Liver (tissue), 9 donors: ENCODE results near the gene SAV1. TPM values are rescaled to one million over a fixed set of nuclear protein-coding genes. Genes with fewer than 3 reads are reported as not detected.

Experiments used
- DNase-seq: peaks from one replicate; pipeline ENCODE4 v3.0.0-alpha.2; 2017; ENCODE audit warnings: low spot score
- H3K27ac ChIP-seq, 2 donors: one replicate each; pipeline ENCODE4 v1.7.0; 2013; ENCODE audit warnings: inconsistent platforms in 2 of 2, low read length in 2 of 2, control low read depth in 1 of 2, low read depth in 1 of 2, mild to moderate bottlenecking in 1 of 2
- H3K27me3 ChIP-seq, 4 donors: one replicate each; pipeline versions ENCODE4 v1.6.1 to v1.7.0; 2013; ENCODE audit warnings: low read length in 3 of 4, inconsistent platforms in 1 of 4, mild to moderate bottlenecking in 1 of 4, moderate library complexity in 1 of 4; ENCODE audit not compliant: control insufficient read depth in 4 of 4, insufficient read depth in 4 of 4
- H3K36me3 ChIP-seq, 4 donors: one replicate each; pipeline versions ENCODE4 v1.6.1 to v1.7.0; 2013; ENCODE audit warnings: low read length in 3 of 4, mild to moderate bottlenecking in 3 of 4, low read depth in 1 of 4, moderate library complexity in 1 of 4; ENCODE audit not compliant: control insufficient read depth in 4 of 4, insufficient read depth in 3 of 4
- H3K4me1 ChIP-seq, 4 donors: one replicate each; pipeline versions ENCODE4 v1.6.1 to v1.7.0; 2013; ENCODE audit warnings: low read length in 3 of 4, mild to moderate bottlenecking in 3 of 4, moderate library complexity in 1 of 4; ENCODE audit not compliant: control insufficient read depth in 4 of 4, insufficient read depth in 4 of 4
- H3K4me3 ChIP-seq, 3 donors: one replicate each; pipeline versions ENCODE4 v1.6.1 to v1.7.0; 2013; ENCODE audit warnings: low read length in 3 of 3, control low read depth in 1 of 3, low read depth in 1 of 3, mild to moderate bottlenecking in 1 of 3
- H3K9ac ChIP-seq, 2 donors: one replicate each; pipeline ENCODE4 v1.7.0; 2013; ENCODE audit warnings: low read length in 2 of 2, mild to moderate bottlenecking in 2 of 2, moderate library complexity in 2 of 2, control low read depth in 1 of 2, low read depth in 1 of 2
- H3K9me3 ChIP-seq, 4 donors: one replicate each; pipeline versions ENCODE4 v1.6.1 to v1.7.0; 2013; ENCODE audit warnings: low read length in 3 of 4; ENCODE audit not compliant: control insufficient read depth in 4 of 4
- EGR1 ChIP-seq, 2 donors: IDR thresholded peaks; 2 replicates each; pipeline ENCODE4 v1.6.1; 2016 to 2018; ENCODE audit warnings: antibody characterized with exemption in 2 of 2, low read depth in 2 of 2
- FOXA1 ChIP-seq: IDR thresholded peaks from 2 replicates; pipeline ENCODE4 v1.6.1; 2016; ENCODE audit warnings: antibody characterized with exemption
- GABPA ChIP-seq, 2 donors: IDR thresholded peaks in 1 of 2; conservative IDR thresholded peaks in 1 of 2; 2 replicates each; pipeline ENCODE4 v1.6.1; 2016; ENCODE audit warnings: antibody characterized with exemption in 2 of 2, mild to moderate bottlenecking in 1 of 2, moderate library complexity in 1 of 2
- HNF4A ChIP-seq, 2 donors: conservative IDR thresholded peaks; 2 replicates each; pipeline ENCODE4 v1.6.1; 2016; ENCODE audit warnings: antibody characterized with exemption in 2 of 2, mild to moderate bottlenecking in 2 of 2
- HNF4G ChIP-seq: IDR thresholded peaks from 2 replicates; pipeline ENCODE4 v1.6.1; 2016; ENCODE audit warnings: antibody characterized with exemption
- NR2F2 ChIP-seq: IDR thresholded peaks from 2 replicates; pipeline ENCODE4 v1.6.1; 2016; ENCODE audit warnings: antibody characterized with exemption
- RXRA ChIP-seq, 2 donors: IDR thresholded peaks; 2 replicates each; pipeline ENCODE4 v1.6.1; 2017 to 2018; ENCODE audit warnings: antibody characterized with exemption in 2 of 2, mild to moderate bottlenecking in 1 of 2
- SP1 ChIP-seq: IDR thresholded peaks from 2 replicates; pipeline ENCODE4 v1.6.1; 2018; ENCODE audit warnings: antibody characterized with exemption, mild to moderate bottlenecking
- TAF1 ChIP-seq: conservative IDR thresholded peaks from 2 replicates; pipeline ENCODE4 v1.6.1; 2016; ENCODE audit warnings: antibody characterized with exemption, mild to moderate bottlenecking
- YY1 ChIP-seq: IDR thresholded peaks from 2 replicates; pipeline ENCODE4 v1.6.1; 2016; ENCODE audit warnings: antibody characterized with exemption, mild to moderate bottlenecking
- WGBS: extraction: QIAGEN DNeasy Blood & Tissue Kit; methylation state at CpG from one replicate; pipeline ENCODE4 v1.1.7; 2013; 5-methylcytosine and 5-hydroxymethylcytosine counted together
- polyA plus RNA-seq, 2 donors: library from polyadenylated mRNA; stranded (reverse) in 1 of 2; unstranded in 1 of 2; fragments of 200-250 nt in 1 of 2; fragments of >200 nt in 1 of 2; fragmentation: Nextera tagmentation in 1 of 2; extraction: Ambion mirVana in 1 of 2; gene quantifications; one replicate each; pipeline versions ENCODE4 v1.2.1 to v1.2.3, GENCODE V29; 2013 to 2015
- total RNA-seq, 2 donors: library from RNA; depleted of rRNA; stranded (reverse); fragments of >200 nt; gene quantifications; one replicate each; pipeline ENCODE4 v1.2.3, GENCODE V29; 2014
- TF ChIP-seq, protein P1 (sequence below): IDR thresholded peaks from 2 replicates; pipeline ENCODE4 v1.6.1; 2016; ENCODE audit warnings: antibody characterized with exemption, mild to moderate bottlenecking
- TF ChIP-seq, protein P2 (sequence below): IDR thresholded peaks from 2 replicates; pipeline ENCODE4 v1.6.1; 2016; ENCODE audit warnings: antibody characterized with exemption
- TF ChIP-seq, protein P3 (sequence below): IDR thresholded peaks from 2 replicates; pipeline ENCODE4 v1.6.1; 2016; ENCODE audit warnings: antibody characterized with exemption
- TF ChIP-seq, protein P4 (sequence below): IDR thresholded peaks from 2 replicates; pipeline ENCODE4 v1.6.1; 2016; ENCODE audit warnings: antibody characterized with exemption
- donor health status: healthy.
- donor health status: healthy.
- donor health status: healthy.
- donor health status: healthy.
- donor health status: healthy.

SAV1 gene
- total and polyA plus RNA-seq, 4 donors, result 4.9 to 14.0 (median 7.9) TPM

DNA sequence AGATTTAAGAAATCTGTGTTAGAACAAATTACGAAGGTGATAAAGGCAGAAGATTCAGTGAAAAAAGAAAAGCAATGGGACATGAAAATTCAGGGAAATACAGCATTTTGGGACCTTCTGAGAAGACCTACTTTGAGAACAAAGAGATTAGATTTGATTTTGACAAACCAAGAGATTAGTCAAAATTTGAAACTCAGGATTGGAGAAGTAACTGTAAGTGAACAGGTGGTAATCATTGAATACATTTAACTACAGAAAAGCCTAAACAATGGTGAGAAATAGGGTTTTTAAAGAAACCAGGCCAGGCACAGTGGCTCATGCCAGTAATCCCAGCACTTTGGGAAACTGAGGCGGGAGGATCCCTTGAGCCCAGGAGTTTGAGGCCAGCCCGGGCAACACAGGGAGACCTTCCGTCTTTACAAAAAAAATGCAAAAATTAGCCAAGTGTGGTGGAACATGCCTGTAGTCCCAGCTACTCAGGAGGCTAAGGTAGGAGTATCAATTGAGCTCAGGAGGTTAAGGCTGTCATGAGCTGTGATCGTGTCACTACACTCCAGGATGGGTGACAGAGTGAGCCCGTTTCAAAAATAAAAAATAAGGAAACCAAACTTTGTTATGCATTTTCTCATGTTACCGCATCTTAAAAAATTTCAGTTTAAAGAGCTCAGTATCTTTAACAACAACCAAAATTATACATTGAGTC is 8.9 kb upstream of the SAV1 start:
- Histone ChIP-seq H3K4me1 (no peaks in the 10 kb centered on the region), H3K36me3 (no peaks in the 10 kb centered on the region), H3K27ac (no peak overlapping the region), H3K27me3 (no peaks in the 10 kb centered on the region), H3K4me3 (no peak overlapping the region), H3K9ac (no peak overlapping the region), H3K9me3 (no peaks in the 10 kb centered on the region)
- WGBS, result 86% methylated on average over 7 of the region's 7 CpGs
- no peak for DNase-seq
- no peak for TF ChIP-seq TAF1
- no peak for TF ChIP-seq SP1
- TF ChIP-seq NR2F2, result no peak
- TF ChIP-seq, protein P1, sequence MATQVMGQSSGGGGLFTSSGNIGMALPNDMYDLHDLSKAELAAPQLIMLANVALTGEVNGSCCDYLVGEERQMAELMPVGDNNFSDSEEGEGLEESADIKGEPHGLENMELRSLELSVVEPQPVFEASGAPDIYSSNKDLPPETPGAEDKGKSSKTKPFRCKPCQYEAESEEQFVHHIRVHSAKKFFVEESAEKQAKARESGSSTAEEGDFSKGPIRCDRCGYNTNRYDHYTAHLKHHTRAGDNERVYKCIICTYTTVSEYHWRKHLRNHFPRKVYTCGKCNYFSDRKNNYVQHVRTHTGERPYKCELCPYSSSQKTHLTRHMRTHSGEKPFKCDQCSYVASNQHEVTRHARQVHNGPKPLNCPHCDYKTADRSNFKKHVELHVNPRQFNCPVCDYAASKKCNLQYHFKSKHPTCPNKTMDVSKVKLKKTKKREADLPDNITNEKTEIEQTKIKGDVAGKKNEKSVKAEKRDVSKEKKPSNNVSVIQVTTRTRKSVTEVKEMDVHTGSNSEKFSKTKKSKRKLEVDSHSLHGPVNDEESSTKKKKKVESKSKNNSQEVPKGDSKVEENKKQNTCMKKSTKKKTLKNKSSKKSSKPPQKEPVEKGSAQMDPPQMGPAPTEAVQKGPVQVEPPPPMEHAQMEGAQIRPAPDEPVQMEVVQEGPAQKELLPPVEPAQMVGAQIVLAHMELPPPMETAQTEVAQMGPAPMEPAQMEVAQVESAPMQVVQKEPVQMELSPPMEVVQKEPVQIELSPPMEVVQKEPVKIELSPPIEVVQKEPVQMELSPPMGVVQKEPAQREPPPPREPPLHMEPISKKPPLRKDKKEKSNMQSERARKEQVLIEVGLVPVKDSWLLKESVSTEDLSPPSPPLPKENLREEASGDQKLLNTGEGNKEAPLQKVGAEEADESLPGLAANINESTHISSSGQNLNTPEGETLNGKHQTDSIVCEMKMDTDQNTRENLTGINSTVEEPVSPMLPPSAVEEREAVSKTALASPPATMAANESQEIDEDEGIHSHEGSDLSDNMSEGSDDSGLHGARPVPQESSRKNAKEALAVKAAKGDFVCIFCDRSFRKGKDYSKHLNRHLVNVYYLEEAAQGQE, result no peak
- TF ChIP-seq FOXA1, result no peak
- no peak for TF ChIP-seq HNF4A (conservative IDR thresholded peaks at IDR 0.05)
- TF ChIP-seq, protein P2, sequence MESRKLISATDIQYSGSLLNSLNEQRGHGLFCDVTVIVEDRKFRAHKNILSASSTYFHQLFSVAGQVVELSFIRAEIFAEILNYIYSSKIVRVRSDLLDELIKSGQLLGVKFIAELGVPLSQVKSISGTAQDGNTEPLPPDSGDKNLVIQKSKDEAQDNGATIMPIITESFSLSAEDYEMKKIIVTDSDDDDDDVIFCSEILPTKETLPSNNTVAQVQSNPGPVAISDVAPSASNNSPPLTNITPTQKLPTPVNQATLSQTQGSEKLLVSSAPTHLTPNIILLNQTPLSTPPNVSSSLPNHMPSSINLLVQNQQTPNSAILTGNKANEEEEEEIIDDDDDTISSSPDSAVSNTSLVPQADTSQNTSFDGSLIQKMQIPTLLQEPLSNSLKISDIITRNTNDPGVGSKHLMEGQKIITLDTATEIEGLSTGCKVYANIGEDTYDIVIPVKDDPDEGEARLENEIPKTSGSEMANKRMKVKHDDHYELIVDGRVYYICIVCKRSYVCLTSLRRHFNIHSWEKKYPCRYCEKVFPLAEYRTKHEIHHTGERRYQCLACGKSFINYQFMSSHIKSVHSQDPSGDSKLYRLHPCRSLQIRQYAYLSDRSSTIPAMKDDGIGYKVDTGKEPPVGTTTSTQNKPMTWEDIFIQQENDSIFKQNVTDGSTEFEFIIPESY, result no peak
- TF ChIP-seq EGR1 (IDR thresholded peaks at IDR 0.05; ENCODE audit: low read depth in 2 of 2), result no peak
- no peak for TF ChIP-seq RXRA (IDR thresholded peaks at IDR 0.05)
- no peak for TF ChIP-seq YY1

DNA sequence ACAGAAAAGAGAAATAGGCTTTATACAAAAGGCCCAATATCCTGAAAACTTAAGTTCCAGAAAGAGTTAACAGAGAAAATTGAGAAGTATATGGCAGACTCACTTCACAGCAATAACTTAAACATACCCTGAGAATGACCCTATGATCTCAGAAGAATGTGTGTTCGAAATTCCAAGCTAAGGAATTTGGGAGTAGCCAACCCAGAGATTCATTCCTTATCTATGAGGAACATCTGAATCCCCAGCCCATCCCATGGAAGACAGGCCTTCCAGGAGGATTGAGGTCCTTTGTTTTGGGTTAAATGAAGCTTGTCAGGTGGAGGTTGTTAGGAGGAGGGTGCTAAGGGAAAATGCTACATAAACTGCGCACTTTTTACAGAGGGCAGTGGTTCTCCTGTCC is 7.5 kb upstream of the SAV1 start:
- H3K4me3 ChIP-seq, result no peak overlapping the region
- no peak overlapping the region for H3K27ac ChIP-seq
- H3K9ac ChIP-seq, result no peak overlapping the region
- no peaks in the 10 kb centered on the region for H3K36me3 ChIP-seq
- WGBS, result 84% methylated on average over 2 of the region's 2 CpGs
- no peaks in the 10 kb centered on the region for H3K27me3 ChIP-seq
- H3K9me3 ChIP-seq, result no peaks in the 10 kb centered on the region
- no peak for DNase-seq
- no peaks in the 10 kb centered on the region for H3K4me1 ChIP-seq
- TF ChIP-seq GABPA (IDR thresholded peaks at IDR 0.05 in 1 of 2, conservative IDR thresholded peaks at IDR 0.05 in 1 of 2) (no peak), HNF4G (no peak)
- TF ChIP-seq, protein P3, sequence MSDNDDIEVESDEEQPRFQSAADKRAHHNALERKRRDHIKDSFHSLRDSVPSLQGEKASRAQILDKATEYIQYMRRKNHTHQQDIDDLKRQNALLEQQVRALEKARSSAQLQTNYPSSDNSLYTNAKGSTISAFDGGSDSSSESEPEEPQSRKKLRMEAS, result no peak
- TF ChIP-seq, protein P4, sequence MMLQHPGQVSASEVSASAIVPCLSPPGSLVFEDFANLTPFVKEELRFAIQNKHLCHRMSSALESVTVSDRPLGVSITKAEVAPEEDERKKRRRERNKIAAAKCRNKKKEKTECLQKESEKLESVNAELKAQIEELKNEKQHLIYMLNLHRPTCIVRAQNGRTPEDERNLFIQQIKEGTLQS, result no peak
